PFSK-1 (cell line): ENCODE results near the gene EIF1AX.

Source experiments
- FOXP2 ChIP-seq: optimal IDR thresholded peaks from 2 replicates; pipeline ENCODE3; 2011; ENCODE audit warnings: borderline replicate concordance, control low read depth, inconsistent platforms; ENCODE audit not compliant: insufficient read depth; ENCODE audit errors: extremely low read length, extremely low read depth
- POLR2AphosphoS5 ChIP-seq: IDR thresholded peaks from 2 replicates; pipeline ENCODE4 v1.6.1; 2012; ENCODE audit warnings: low read depth, mild to moderate bottlenecking, control low read depth, low read length, moderate library complexity
- SIN3A ChIP-seq: IDR thresholded peaks from 2 replicates; pipeline ENCODE4 v1.6.1; 2012; ENCODE audit warnings: mild to moderate bottlenecking, low read length, moderate library complexity, borderline replicate concordance; ENCODE audit not compliant: insufficient read depth
- TAF1 ChIP-seq: IDR thresholded peaks from 2 replicates; pipeline ENCODE4 v1.6.1; 2012; ENCODE audit warnings: low read length, control low read depth, borderline replicate concordance; ENCODE audit not compliant: insufficient read depth
- TF ChIP-seq, protein P1 (sequence below), 2 experiments: IDR thresholded peaks; 2 replicates each; pipeline versions ENCODE4 v1.6.1 to v1.8.0; 2011 to 2012; ENCODE audit warnings: low read depth in 2 of 2, low read length in 2 of 2, control low read depth in 1 of 2, inconsistent platforms in 1 of 2, mild to moderate bottlenecking in 1 of 2, moderate library complexity in 1 of 2; ENCODE audit not compliant: insufficient read depth in 1 of 2

DNA sequence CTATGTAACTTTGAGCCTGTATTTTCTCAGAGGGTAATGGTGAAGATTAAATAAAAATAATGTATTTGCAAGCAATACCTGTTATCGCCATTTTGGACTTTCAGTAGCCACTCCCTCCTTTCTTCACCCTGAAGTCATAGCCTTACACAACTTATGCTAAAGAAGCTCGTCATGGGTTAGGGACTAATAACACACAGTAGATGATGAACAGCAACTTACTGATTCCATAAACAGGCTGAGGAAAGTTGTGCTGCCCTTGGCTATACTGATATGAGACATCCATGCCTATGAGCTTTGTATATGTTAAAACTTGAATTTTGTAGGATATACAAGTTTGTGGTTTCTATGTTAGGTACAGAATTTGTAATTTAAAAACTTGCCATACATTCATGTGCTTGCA, 31.7 kb upstream of the EIF1AX start:
- TF ChIP-seq SIN3A: no peak
- TF ChIP-seq TAF1: no peak
- TF ChIP-seq, protein P1, sequence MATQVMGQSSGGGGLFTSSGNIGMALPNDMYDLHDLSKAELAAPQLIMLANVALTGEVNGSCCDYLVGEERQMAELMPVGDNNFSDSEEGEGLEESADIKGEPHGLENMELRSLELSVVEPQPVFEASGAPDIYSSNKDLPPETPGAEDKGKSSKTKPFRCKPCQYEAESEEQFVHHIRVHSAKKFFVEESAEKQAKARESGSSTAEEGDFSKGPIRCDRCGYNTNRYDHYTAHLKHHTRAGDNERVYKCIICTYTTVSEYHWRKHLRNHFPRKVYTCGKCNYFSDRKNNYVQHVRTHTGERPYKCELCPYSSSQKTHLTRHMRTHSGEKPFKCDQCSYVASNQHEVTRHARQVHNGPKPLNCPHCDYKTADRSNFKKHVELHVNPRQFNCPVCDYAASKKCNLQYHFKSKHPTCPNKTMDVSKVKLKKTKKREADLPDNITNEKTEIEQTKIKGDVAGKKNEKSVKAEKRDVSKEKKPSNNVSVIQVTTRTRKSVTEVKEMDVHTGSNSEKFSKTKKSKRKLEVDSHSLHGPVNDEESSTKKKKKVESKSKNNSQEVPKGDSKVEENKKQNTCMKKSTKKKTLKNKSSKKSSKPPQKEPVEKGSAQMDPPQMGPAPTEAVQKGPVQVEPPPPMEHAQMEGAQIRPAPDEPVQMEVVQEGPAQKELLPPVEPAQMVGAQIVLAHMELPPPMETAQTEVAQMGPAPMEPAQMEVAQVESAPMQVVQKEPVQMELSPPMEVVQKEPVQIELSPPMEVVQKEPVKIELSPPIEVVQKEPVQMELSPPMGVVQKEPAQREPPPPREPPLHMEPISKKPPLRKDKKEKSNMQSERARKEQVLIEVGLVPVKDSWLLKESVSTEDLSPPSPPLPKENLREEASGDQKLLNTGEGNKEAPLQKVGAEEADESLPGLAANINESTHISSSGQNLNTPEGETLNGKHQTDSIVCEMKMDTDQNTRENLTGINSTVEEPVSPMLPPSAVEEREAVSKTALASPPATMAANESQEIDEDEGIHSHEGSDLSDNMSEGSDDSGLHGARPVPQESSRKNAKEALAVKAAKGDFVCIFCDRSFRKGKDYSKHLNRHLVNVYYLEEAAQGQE (IDR thresholded peaks at IDR 0.05; ENCODE audit: insufficient read depth in 1 of 2, low read depth in 2 of 2, low read length in 2 of 2): no peak
- no peak for TF ChIP-seq POLR2AphosphoS5
- no peak for TF ChIP-seq FOXP2
